Keratinocyte (primary cell): ENCODE results near the gene ROPN1B.

Experiments used
- CTCF ChIP-seq, 3 experiments: IDR thresholded peaks in 1 of 3; conservative IDR thresholded peaks in 1 of 3; optimal IDR thresholded peaks in 1 of 3; 2 replicates in 2 of 3; 3 replicates in 1 of 3; pipeline versions ENCODE3 to v1.5.1; 2011; ENCODE audit warnings: low read length in 3 of 3, mild to moderate bottlenecking in 3 of 3, moderate library complexity in 2 of 3, control low read depth in 1 of 3, inconsistent platforms in 1 of 3; ENCODE audit not compliant: insufficient read depth in 2 of 3; ENCODE audit errors: extremely low read depth in 1 of 3
- EZH2 ChIP-seq: IDR thresholded peaks from one replicate; pipeline ENCODE4 v1.6.1; 2012; ENCODE audit warnings: inconsistent platforms, mild to moderate bottlenecking, low read length, moderate library complexity

GRCh38 chr3:125961289-125961589 is 7.7 kb upstream of the ROPN1B start:
- no peak for TF ChIP-seq CTCF (optimal IDR thresholded peaks at IDR 0.05 in 1 of 3, IDR thresholded peaks at IDR 0.05 in 1 of 3, conservative IDR thresholded peaks at IDR 0.05 in 1 of 3; ENCODE audit: extremely low read depth in 1 of 3, insufficient read depth in 2 of 3, low read length in 3 of 3)
- TF ChIP-seq EZH2 = no peak
